Peyer's patch (tissue), 4 donors: ENCODE measurements around the gene SLC50A1. TPM values are rescaled to one million over a fixed set of nuclear protein-coding genes. Genes with fewer than 3 reads are reported as not detected.

ENCODE experiments used
- DNase-seq, 3 donors: peaks; one replicate each; pipeline ENCODE4 v3.0.0-alpha.2; 2017 to 2019
- H3K27ac ChIP-seq, 4 donors: fragments of 200-600 bp; sonication (generic); one replicate each; pipeline ENCODE4 v1.5.1; 2016 to 2019
- H3K27me3 ChIP-seq, 2 donors: fragments of 200-600 bp; sonication (generic); one replicate each; pipeline ENCODE4 v1.5.1; 2019
- H3K36me3 ChIP-seq, 3 donors: fragments of 200-600 bp; sonication (generic); one replicate each; pipeline ENCODE4 v1.5.1; 2016 to 2019
- H3K4me1 ChIP-seq, 4 donors: fragments of 200-600 bp; sonication (generic); one replicate each; pipeline ENCODE4 v1.5.1; 2016 to 2019
- H3K4me3 ChIP-seq, 4 donors: fragments of 200-600 bp; sonication (generic); 1 replicate in 3 of 4; 2 replicates in 1 of 4; pipeline ENCODE4 v1.5.1; 2016 to 2019; ENCODE audit warnings: mild to moderate bottlenecking in 1 of 4
- H3K9me3 ChIP-seq, 4 donors: fragments of 200-600 bp; sonication (generic); one replicate each; pipeline ENCODE4 v1.5.1; 2016 to 2019; ENCODE audit warnings: mild to moderate bottlenecking in 1 of 4
- POLR2A ChIP-seq, 2 donors: fragments of 450-650 bp; IDR thresholded peaks; one replicate each; pipeline ENCODE4 v1.5.1; 2017; ENCODE audit warnings: antibody characterized with exemption in 2 of 2, mild to moderate bottlenecking in 2 of 2, moderate library complexity in 2 of 2
- total RNA-seq, 4 donors: library from RNA; depleted of rRNA; stranded (reverse); fragments of >200 nt; gene quantifications; one replicate each; pipeline ENCODE4 v1.1.0, GENCODE V29; 2016
- TF ChIP-seq, protein P1 (sequence below), 6 experiments: fragments of 450-650 bp in 4 of 6; fragments of 200-600 bp in 2 of 6; sonication (generic) in 1 of 6; IDR thresholded peaks; one replicate each; pipeline ENCODE4 v1.5.1; 2017 to 2019; ENCODE audit warnings: antibody characterized with exemption in 6 of 6, mild to moderate bottlenecking in 3 of 6, moderate library complexity in 1 of 6

The SLC50A1 gene
- total RNA-seq, 4 donors from 2014 or later = 42.5 to 83.3 (median 46.7) TPM

DNA sequence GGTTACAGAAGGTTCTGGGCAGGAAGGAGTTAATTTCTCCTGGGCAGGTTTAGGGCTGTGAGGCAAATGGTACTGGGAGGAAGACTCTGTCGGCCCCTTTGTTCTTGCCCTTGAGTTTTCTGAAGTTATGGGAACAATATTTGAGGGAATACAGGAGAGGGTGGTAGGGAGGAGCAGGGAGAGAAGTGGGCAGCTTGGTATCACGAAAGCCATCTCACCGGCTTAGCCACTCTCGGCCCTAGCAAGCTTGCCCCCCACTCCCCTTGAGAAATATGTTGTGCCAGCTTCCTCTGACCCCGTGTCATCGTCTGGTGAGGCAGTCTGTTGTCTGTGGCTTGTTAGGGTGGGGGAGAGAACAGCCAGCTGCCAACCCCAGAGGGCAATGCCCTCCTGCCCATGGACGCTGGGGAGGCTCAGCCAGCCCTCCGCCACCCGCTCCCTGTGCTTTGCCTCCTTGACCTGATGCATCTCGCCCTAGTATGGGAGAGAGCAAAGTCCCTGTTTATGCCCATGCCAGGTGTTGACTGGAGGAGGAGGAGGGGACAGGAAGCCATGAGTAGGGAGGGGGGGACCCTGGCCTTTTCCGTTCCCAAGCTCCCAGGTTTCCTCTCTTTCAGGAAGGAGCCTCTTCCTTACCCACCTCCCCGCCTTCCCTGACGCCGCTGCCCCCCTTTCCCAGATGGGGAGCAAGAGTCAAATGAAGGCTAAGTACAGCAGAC is 6.7 kb upstream of the SLC50A1 start:
- Histone ChIP-seq H3K36me3 (peaks cover 0 to 27% (median 0%) of the 10 kb centered on the region in 3 donors), H3K9me3 (no peaks in the 10 kb centered on the region), H3K4me1 (peaks cover 7 to 31% (median 17%) of the 10 kb centered on the region in 4 donors), H3K27me3 (no peaks in the 10 kb centered on the region), H3K4me3 (peak overlapping the region in 3 of 4 donors; percentile 51 to 69 (median 63)), H3K27ac (peak overlapping the region; percentile 14 to 98 (median 92))
- DNase-seq = peak in 2 of 3 donors; percentile 89 to 92
- TF ChIP-seq POLR2A (IDR thresholded peaks at IDR 0.05) = peak; percentile 96
- TF ChIP-seq, protein P1, sequence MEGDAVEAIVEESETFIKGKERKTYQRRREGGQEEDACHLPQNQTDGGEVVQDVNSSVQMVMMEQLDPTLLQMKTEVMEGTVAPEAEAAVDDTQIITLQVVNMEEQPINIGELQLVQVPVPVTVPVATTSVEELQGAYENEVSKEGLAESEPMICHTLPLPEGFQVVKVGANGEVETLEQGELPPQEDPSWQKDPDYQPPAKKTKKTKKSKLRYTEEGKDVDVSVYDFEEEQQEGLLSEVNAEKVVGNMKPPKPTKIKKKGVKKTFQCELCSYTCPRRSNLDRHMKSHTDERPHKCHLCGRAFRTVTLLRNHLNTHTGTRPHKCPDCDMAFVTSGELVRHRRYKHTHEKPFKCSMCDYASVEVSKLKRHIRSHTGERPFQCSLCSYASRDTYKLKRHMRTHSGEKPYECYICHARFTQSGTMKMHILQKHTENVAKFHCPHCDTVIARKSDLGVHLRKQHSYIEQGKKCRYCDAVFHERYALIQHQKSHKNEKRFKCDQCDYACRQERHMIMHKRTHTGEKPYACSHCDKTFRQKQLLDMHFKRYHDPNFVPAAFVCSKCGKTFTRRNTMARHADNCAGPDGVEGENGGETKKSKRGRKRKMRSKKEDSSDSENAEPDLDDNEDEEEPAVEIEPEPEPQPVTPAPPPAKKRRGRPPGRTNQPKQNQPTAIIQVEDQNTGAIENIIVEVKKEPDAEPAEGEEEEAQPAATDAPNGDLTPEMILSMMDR (IDR thresholded peaks at IDR 0.05) = no peak

DNA sequence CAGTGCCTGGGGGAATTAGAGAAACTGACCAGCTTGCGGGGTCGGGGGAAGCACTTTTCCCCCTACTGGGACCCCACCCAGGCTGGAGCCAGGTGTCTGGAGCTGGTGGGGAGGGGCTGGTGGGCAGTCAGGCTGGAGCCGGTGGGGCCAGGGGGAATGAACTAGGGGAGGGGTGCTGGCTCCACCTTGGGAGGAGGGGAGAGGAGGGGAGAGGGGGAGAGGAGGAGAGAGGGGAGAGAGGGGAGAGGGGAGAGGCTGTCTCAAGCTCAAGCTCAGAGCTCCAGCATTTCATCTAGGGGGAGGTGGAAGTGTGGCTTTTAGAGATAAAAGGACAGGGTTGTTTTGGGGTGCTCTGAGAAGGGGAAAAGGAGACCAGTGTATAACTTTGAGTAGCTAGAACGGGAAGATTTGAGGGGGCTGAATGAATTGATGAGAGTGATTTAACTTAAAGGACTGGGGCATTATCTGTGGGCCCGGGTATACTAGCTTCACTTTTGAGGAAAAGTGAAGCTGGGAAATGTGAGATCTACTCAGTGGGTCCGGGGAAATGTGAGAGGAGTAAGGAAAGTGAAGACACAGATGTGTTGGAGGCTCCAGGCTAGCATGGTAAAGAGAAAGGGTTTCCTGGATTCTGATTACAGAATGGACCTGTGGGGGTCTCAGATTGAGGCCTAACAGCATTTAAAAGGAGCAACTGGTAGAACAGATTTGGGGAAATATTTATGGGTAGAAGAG is 5.2 kb upstream of the SLC50A1 start:
- no peaks in the 10 kb centered on the region for H3K9me3 ChIP-seq
- no peak for TF ChIP-seq POLR2A (IDR thresholded peaks at IDR 0.05)
- TF ChIP-seq, protein P1 (IDR thresholded peaks at IDR 0.05) = no peak
- H3K27ac ChIP-seq = peak overlapping the region in 3 of 4 donors; percentile 87 to 98 (median 98)
- H3K27me3 ChIP-seq = no peaks in the 10 kb centered on the region
- H3K36me3 ChIP-seq = peaks cover 0 to 34% (median 0%) of the 10 kb centered on the region in 3 donors
- DNase-seq = no peak
- peak overlapping the region in 3 of 4 donors; percentile 20 to 69 (median 63) for H3K4me3 ChIP-seq
- peaks cover 5 to 29% (median 21%) of the 10 kb centered on the region in 4 donors for H3K4me1 ChIP-seq

DNA sequence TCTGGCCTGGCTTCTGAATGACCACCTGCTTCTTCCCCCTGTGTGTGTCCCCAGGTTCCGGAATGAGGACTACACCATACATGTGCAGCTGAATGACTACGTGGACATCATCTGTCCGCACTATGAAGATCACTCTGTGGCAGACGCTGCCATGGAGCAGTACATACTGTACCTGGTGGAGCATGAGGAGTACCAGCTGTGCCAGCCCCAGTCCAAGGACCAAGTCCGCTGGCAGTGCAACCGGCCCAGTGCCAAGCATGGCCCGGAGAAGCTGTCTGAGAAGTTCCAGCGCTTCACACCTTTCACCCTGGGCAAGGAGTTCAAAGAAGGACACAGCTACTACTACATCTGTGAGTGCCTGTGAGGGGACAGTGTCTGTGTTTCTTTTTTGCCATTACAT is 4.4 kb upstream of the SLC50A1 start:
- TF ChIP-seq, protein P1 (IDR thresholded peaks at IDR 0.05) = no peak
- TF ChIP-seq POLR2A (IDR thresholded peaks at IDR 0.05) = peak; percentile 93 to 96

DNA sequence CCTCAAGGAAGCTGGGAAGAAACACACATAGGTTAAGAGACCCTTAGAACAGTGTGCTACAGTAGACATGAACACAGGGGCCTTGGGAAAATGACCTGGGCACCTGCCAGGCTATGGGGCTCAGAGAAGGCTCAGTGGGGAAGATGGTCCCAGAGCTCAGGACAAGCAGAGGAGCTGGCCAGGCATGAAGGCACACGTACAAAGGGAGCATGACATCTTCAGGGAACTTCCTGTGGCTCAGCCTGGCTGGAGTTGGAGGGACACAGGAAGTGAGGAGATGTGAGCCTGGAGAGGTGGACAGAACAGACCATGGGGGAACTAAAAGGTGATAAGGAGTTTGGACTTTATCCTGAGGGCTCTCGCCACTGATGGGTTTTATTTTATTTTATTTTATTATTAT is 3.8 kb upstream of the SLC50A1 start:
- no peak for DNase-seq
- no peaks in the 10 kb centered on the region for H3K27me3 ChIP-seq
- peak overlapping the region in 3 of 4 donors; percentile 51 to 98 (median 98) for H3K27ac ChIP-seq
- peak overlapping the region in 2 of 4 donors; percentile 6 to 63 for H3K4me3 ChIP-seq
- TF ChIP-seq POLR2A (IDR thresholded peaks at IDR 0.05) = no peak
- TF ChIP-seq, protein P1 (IDR thresholded peaks at IDR 0.05) = no peak
- peaks cover 0 to 34% (median 0%) of the 10 kb centered on the region in 3 donors for H3K36me3 ChIP-seq
- H3K9me3 ChIP-seq = no peaks in the 10 kb centered on the region
- H3K4me1 ChIP-seq = peaks cover 0 to 30% (median 20%) of the 10 kb centered on the region in 4 donors

More for the DNA sequence above, 4.4 kb upstream of the SLC50A1 start:
- peak overlapping the region in 2 of 4 donors; percentile 63 to 69 for H3K4me3 ChIP-seq
- peaks cover 0 to 34% (median 0%) of the 10 kb centered on the region in 3 donors for H3K36me3 ChIP-seq
- peaks cover 0 to 28% (median 20%) of the 10 kb centered on the region in 4 donors for H3K4me1 ChIP-seq
- H3K27me3 ChIP-seq = no peaks in the 10 kb centered on the region
- DNase-seq = peak in 2 of 3 donors; percentile 87 to 88
- peak overlapping the region in 3 of 4 donors; percentile 87 to 98 (median 98) for H3K27ac ChIP-seq
- H3K9me3 ChIP-seq = no peaks in the 10 kb centered on the region

DNA sequence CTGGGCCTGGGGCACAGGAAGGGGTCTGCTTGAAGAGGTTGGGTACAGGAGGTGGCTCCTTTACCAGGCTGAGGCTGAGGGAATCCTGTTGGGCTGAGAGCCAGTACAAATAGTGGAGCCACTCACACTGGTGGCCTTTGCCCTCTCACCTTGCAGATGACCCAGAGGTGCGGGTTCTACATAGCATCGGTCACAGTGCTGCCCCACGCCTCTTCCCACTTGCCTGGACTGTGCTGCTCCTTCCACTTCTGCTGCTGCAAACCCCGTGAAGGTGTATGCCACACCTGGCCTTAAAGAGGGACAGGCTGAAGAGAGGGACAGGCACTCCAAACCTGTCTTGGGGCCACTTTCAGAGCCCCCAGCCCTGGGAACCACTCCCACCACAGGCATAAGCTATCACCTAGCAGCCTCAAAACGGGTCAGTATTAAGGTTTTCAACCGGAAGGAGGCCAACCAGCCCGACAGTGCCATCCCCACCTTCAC is 1.8 kb upstream of the SLC50A1 start:
- H3K27me3 ChIP-seq = no peaks in the 10 kb centered on the region
- H3K36me3 ChIP-seq = peaks cover 0 to 38% (median 0%) of the 10 kb centered on the region in 3 donors
- peak in 2 of 3 donors; percentile 62 to 66 for DNase-seq
- peak overlapping the region in 1 of 4 donors; percentile 63 for H3K4me3 ChIP-seq
- TF ChIP-seq, protein P1 (IDR thresholded peaks at IDR 0.05) = no peak
- TF ChIP-seq POLR2A (IDR thresholded peaks at IDR 0.05) = peak in 1 of 2 donors; percentile 8
- H3K9me3 ChIP-seq = no peaks in the 10 kb centered on the region
- peaks cover 0 to 49% (median 13%) of the 10 kb centered on the region in 4 donors for H3K4me1 ChIP-seq
- peak overlapping the region in 3 of 4 donors; percentile 97 to 98 (median 98) for H3K27ac ChIP-seq
